SK-MEL-5 (cell line): ENCODE data around the gene INVS. TPM values are rescaled to one million over a fixed set of nuclear protein-coding genes. Genes with fewer than 3 reads are reported as not detected.
"Not testable (repeated sequence)": the region's sequence is repeated elsewhere in the genome, so short reads cannot be mapped to it uniquely, and the experiment has no call there.

ENCODE experiments used
- DNase-seq: peaks from one replicate; pipeline ENCODE4 v3.0.0-alpha.2; 2016; ENCODE audit warnings: low read depth, low spot score
- in situ Hi-C: cut with HindIII; loops from 2 replicates; pipeline ENCODE4 v1.10.0; 2016; ENCODE audit warnings: low sequenced_read_pairs, high pct_unique_total_duplicates, low pct_unique_long_range_greater_than_20kb
- total RNA-seq: library from RNA; depleted of rRNA; stranded (reverse); fragments of >200 nt; shearing (Covaris generic); gene quantifications from 2 replicates; pipeline ENCODE4 v1.2.3, GENCODE V29; 2014

Gene INVS
- total RNA-seq, 1 experiment from 2014 or later, result 34.4 TPM

- in situ Hi-C loops, result no loop called here
- DNase-seq, result no peak
Measured at GRCh38 chr9:100100146-100100667, 1.2 kb downstream of the INVS start.

GRCh38 chr9:100101608-100102007, 2.6 kb downstream of the INVS start:
- in situ Hi-C loops, result no loop called here
- DNase-seq, result no peak

GRCh38 chr9:100104314-100104713, 5.3 kb downstream of the INVS start:
- in situ Hi-C loops, result no loop called here
- DNase-seq, result no peak

- in situ Hi-C loops, result no loop called here
Measured at GRCh38 chr9:100105861-100106260, 6.8 kb downstream of the INVS start.

GRCh38 chr9:100106616-100107015, 7.6 kb downstream of the INVS start:
- in situ Hi-C loops, result no loop called here
- no peak for DNase-seq

More at GRCh38 chr9:100105861-100106260, 6.8 kb downstream of the INVS start:
- no peak for DNase-seq

- in situ Hi-C loops, result no loop called here
- no peak for DNase-seq
Measured at GRCh38 chr9:100108559-100108958, 9.5 kb downstream of the INVS start.

GRCh38 chr9:100111235-100111634, 12.2 kb downstream of the INVS start:
- in situ Hi-C loops, result no loop called here
- DNase-seq, result peak; percentile 35

GRCh38 chr9:100112677-100113336, 13.8 kb downstream of the INVS start:
- no peak for DNase-seq
- in situ Hi-C loops, result no loop called here

- DNase-seq, result no peak
- in situ Hi-C loops, result no loop called here
Measured at GRCh38 chr9:100117316-100117715, 18.3 kb downstream of the INVS start.

GRCh38 chr9:100120286-100120685, 21.2 kb downstream of the INVS start:
- in situ Hi-C loops, result no loop called here
- no peak for DNase-seq

GRCh38 chr9:100125236-100125635, 26.2 kb downstream of the INVS start:
- DNase-seq, result no peak
- in situ Hi-C loops, result no loop called here

GRCh38 chr9:100125910-100126309, 26.9 kb downstream of the INVS start:
- in situ Hi-C loops, result no loop called here
- no peak for DNase-seq

- DNase-seq, result no peak
- in situ Hi-C loops, result no loop called here
Measured at GRCh38 chr9:100126423-100126822, 27.4 kb downstream of the INVS start.

- no peak for DNase-seq
- in situ Hi-C loops, result no loop called here
Measured at GRCh38 chr9:100129772-100130171, 30.7 kb downstream of the INVS start.

- in situ Hi-C loops, result no loop called here
- no peak for DNase-seq
Measured at GRCh38 chr9:100131216-100131615, 32.2 kb downstream of the INVS start.

GRCh38 chr9:100131875-100132430, 32.9 kb downstream of the INVS start:
- in situ Hi-C loops, result no loop called here
- no peak for DNase-seq

- no peak for DNase-seq
- in situ Hi-C loops, result no loop called here
Measured at GRCh38 chr9:100134731-100135130, 35.7 kb downstream of the INVS start.

GRCh38 chr9:100136799-100137198, 37.8 kb downstream of the INVS start:
- in situ Hi-C loops, result not testable (repeated sequence)
- DNase-seq, result peak; percentile 27

GRCh38 chr9:100140303-100140702, 41.3 kb downstream of the INVS start:
- in situ Hi-C loops, result not testable (repeated sequence)

More at GRCh38 chr9:100140303-100140702, 41.3 kb downstream of the INVS start:
- DNase-seq, result not testable (repeated sequence)
